Chondrocyte (in vitro differentiated cells): ENCODE data around the gene MMS19. TPM values are rescaled to one million over a fixed set of nuclear protein-coding genes. Genes with fewer than 3 reads are reported as not detected.

Source experiments
- DNase-seq: peaks from one replicate; pipeline ENCODE4 v3.0.0; 2021; ENCODE audit warnings: mixed read lengths, low spot score
- H3K27ac Mint-ChIP-seq: one replicate; pipeline ENCODE4 v1.8.0; 2021; ENCODE audit warnings: mild to moderate bottlenecking, moderate library complexity, mixed read lengths; ENCODE audit not compliant: unreplicated experiment
- H3K27me3 Mint-ChIP-seq: 2 replicates; pipeline ENCODE4 v1.8.0; 2021; ENCODE audit warnings: low read depth, mixed read lengths
- H3K36me3 Mint-ChIP-seq: 2 replicates; pipeline ENCODE4 v1.8.0; 2021; ENCODE audit warnings: low read depth, mixed read lengths
- H3K4me1 Mint-ChIP-seq: 2 replicates; pipeline ENCODE4 v1.8.0; 2021; ENCODE audit warnings: low read depth, mild to moderate bottlenecking, mixed read lengths
- H3K4me3 Mint-ChIP-seq: one replicate; pipeline ENCODE4 v1.8.0; 2021; ENCODE audit warnings: mild to moderate bottlenecking, moderate library complexity, mixed read lengths; ENCODE audit not compliant: unreplicated experiment
- H3K9me3 Mint-ChIP-seq: 2 replicates; pipeline ENCODE4 v1.8.0; 2021; ENCODE audit warnings: low read depth, mixed read lengths
- total RNA-seq: library from RNA; stranded (reverse); gene quantifications from 3 replicates; pipeline ENCODE4 v1.2.1, GENCODE V29; 2021
- TF ChIP-seq, protein P1 (sequence below): fragments of 200-600 bp; sonication (generic); IDR thresholded peaks from 2 replicates; pipeline ENCODE4 v1.5.0; 2021; ENCODE audit warnings: antibody characterized with exemption, mild to moderate bottlenecking, moderate library complexity

Gene MMS19
- total RNA-seq, 1 donor from 2014 or later: 63.4 TPM

DNA sequence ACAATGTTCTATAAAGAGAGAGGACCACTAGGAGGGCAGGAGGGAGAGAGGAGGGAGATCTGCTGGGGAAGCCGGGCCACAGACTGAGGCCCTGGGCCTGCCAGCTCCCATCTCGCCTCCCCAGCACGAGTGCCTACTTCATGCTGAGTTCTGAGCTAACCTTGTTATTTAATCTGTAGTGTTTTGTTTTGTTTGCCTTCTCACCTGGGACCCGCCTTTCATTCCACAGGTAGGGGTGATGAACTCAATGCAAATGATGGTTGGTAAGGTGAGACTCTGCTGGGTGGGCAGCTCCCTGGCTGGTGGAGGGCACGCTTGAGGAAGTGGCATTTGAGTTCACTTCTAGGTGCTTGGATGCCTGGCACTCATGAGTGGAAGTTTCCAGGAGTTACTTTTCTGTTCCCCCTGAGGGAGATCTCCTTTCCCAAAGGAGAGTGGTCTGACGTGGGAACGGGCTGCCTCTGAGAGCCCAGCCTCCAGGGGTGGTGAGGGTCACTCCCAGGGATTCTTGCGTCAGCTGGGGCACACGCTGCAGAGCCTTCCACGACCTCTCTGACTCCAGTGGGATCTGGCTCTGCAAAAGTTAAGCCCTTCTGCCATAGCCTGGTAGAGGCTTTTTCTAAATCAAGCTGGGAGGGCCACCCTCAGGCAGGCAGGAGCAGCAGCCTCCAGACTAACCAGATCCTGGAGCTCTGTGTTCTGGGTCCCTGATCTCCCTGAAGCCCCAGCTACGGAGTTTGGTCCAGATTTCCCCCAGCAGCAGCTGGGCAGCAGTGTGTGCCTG is 22.9 kb upstream of the MMS19 start:
- Mint-ChIP-seq H3K9me3 (no peaks in the 10 kb centered on the region), H3K4me1 (peaks cover 36% of the 10 kb centered on the region), H3K27ac (no peak overlapping the region), H3K4me3 (no peak overlapping the region), H3K36me3 (no peaks in the 10 kb centered on the region), H3K27me3 (no peaks in the 10 kb centered on the region)
- no peak for DNase-seq
- TF ChIP-seq, protein P1, sequence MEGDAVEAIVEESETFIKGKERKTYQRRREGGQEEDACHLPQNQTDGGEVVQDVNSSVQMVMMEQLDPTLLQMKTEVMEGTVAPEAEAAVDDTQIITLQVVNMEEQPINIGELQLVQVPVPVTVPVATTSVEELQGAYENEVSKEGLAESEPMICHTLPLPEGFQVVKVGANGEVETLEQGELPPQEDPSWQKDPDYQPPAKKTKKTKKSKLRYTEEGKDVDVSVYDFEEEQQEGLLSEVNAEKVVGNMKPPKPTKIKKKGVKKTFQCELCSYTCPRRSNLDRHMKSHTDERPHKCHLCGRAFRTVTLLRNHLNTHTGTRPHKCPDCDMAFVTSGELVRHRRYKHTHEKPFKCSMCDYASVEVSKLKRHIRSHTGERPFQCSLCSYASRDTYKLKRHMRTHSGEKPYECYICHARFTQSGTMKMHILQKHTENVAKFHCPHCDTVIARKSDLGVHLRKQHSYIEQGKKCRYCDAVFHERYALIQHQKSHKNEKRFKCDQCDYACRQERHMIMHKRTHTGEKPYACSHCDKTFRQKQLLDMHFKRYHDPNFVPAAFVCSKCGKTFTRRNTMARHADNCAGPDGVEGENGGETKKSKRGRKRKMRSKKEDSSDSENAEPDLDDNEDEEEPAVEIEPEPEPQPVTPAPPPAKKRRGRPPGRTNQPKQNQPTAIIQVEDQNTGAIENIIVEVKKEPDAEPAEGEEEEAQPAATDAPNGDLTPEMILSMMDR: no peak

DNA sequence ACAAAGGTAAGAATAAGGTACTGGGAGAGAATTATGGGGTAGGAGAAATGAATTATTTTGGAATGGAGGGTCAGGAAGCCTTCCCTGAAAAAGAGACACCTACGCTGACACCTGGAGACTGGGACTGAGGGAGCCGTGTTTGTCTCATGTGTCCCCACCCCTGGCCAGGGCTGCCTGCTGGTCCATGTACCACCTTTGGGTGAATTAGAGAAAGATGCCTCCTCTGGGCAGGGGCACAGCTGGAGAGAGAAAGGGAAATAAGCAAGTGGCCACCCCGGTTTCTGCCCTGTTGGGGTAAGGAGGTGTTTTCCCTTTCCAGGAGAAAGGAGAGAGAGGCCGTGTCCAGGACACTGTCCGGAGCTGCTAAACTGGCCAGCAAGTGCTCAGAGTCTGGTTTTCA is 22.3 kb upstream of the MMS19 start:
- no peaks in the 10 kb centered on the region for H3K9me3 Mint-ChIP-seq
- H3K27ac Mint-ChIP-seq: no peak overlapping the region
- TF ChIP-seq, protein P1: no peak
- no peaks in the 10 kb centered on the region for H3K27me3 Mint-ChIP-seq
- H3K36me3 Mint-ChIP-seq: no peaks in the 10 kb centered on the region
- no peak for DNase-seq
- H3K4me3 Mint-ChIP-seq: no peak overlapping the region
- H3K4me1 Mint-ChIP-seq: peaks cover 38% of the 10 kb centered on the region

DNA sequence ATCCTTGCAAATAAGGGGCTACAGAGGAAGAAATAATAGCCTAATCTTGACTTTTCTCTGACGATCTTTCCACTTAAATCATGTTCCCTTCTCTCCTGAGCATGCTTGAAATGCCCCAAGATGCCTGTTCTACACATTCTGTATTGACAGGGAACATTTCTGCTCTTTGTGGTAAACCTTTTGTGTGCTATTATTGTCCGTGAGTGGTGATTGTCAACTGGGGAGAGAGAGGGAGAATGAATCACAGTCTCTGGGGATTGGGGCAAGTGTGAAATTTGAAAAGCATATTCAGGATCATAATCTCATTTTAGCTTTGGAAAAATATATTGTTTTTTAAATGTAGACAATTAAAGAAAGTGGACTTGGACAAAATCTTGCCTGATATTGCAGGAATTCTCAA is 21.1 kb upstream of the MMS19 start:
- H3K4me1 Mint-ChIP-seq: peaks cover 38% of the 10 kb centered on the region

DNA sequence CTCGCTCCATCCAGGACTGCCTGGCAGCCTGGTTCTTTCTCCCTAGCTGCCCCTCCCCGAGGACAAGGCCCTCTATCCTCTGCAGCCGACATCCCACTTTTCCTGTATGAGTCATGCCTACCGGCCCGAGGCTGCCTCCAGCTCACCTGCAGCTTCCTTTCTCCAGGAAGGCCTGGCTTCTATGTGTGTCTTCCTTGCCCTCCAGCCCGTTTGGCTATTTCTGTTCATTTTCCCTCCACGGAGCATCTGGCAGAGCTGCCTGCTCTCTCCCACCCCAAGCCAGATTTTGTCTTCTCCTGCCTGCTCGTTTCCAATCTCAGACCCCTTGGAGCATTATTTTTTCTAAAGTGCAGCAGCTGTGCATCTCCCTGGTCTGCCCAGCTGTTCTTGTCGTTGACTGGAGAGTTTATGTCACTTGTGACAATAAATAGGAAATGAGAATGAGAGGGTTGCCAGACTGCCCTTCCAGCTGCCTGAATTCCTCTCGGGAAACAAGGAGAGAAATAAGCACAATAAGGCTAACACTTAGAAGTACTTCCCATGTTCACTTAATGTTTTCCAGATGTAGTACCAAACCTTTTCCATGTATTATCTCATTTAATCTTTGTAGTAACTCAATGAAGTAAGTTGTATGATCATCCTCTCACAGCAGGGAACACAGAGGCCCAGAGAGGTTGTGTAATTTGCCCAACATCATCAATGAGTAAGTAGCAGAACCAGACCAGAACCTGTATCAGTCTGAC is 20.2 kb upstream of the MMS19 start:
- Mint-ChIP-seq H3K27ac (peak overlapping the region; percentile 32), H3K27me3 (no peaks in the 10 kb centered on the region), H3K4me1 (peaks cover 38% of the 10 kb centered on the region), H3K9me3 (no peaks in the 10 kb centered on the region), H3K4me3 (no peak overlapping the region), H3K36me3 (no peaks in the 10 kb centered on the region)
- DNase-seq: no peak
- TF ChIP-seq, protein P1: no peak

More for the DNA sequence above, 21.1 kb upstream of the MMS19 start:
- no peak for DNase-seq
- no peak overlapping the region for H3K4me3 Mint-ChIP-seq
- H3K27ac Mint-ChIP-seq: peak overlapping the region; percentile 46
- no peaks in the 10 kb centered on the region for H3K36me3 Mint-ChIP-seq
- no peaks in the 10 kb centered on the region for H3K27me3 Mint-ChIP-seq
- TF ChIP-seq, protein P1: no peak
- H3K9me3 Mint-ChIP-seq: no peaks in the 10 kb centered on the region

DNA sequence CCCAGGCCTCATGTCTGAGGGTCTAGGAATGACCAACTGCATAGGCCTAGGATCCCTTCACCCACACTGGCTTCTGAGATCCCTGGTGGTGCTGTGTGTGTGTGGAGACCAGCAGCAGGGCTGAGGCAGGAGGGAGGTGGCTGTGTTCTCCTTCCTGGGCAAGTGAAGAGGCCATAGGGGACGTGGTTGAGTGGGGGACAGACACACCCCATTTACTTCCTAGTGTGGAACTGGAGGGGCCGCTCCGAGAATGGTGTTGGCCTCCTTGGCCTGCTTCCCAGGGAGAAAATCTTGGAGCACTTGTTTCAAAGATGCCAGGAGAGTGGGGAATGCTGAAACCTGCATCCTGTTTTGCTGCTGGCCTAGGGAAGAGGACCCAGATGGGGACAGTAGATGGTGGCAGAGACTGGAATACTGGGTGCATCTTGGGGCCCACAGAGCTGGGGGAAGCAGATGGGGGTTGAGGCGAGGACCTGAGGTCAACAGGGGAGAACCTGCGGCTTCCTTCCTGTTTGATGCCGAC is 19.6 kb upstream of the MMS19 start:
- Mint-ChIP-seq H3K27ac (peak overlapping the region; percentile 32), H3K27me3 (no peaks in the 10 kb centered on the region), H3K4me1 (peaks cover 42% of the 10 kb centered on the region), H3K9me3 (no peaks in the 10 kb centered on the region), H3K36me3 (no peaks in the 10 kb centered on the region), H3K4me3 (no peak overlapping the region)
- TF ChIP-seq, protein P1: no peak
- DNase-seq: no peak
